HepG2 (cell line): ENCODE results near the gene SLC35G2. TPM values are rescaled to one million over a fixed set of nuclear protein-coding genes. Genes with fewer than 3 reads are reported as not detected.
A peak's percentile ranks its signal among the peaks of the same experiment; 100 is the strongest.

Source experiments
- DR1 ChIP-seq: sonication (generic); formaldehyde crosslinking; IDR thresholded peaks from 2 replicates; pipeline ENCODE4 v1.8.0; 2021; ENCODE audit warnings: mild to moderate bottlenecking, missing genetic modification reagents, inconsistent platforms
- ELF4 ChIP-seq: sonication (generic); formaldehyde crosslinking; IDR thresholded peaks from 2 replicates; pipeline ENCODE4 v1.5.0; 2020; ENCODE audit warnings: missing genetic modification reagents, mild to moderate bottlenecking, moderate library complexity, borderline replicate concordance
- ETV6 ChIP-seq: sonication (generic); formaldehyde crosslinking; conservative IDR thresholded peaks from 2 replicates; pipeline ENCODE4 v1.4.0; 2020; ENCODE audit warnings: missing genetic modification reagents
- FOXC1 ChIP-seq: sonication (generic); formaldehyde crosslinking; IDR thresholded peaks from 2 replicates; pipeline ENCODE4 v1.8.0; 2022; ENCODE audit warnings: mild to moderate bottlenecking, missing genetic modification reagents, borderline replicate concordance
- GTF2F1 ChIP-seq: fragments of 150-350 bp; IDR thresholded peaks from 2 replicates; pipeline ENCODE4 v1.6.1; 2014; ENCODE audit warnings: low read length
- HOXA3 ChIP-seq: sonication (generic); formaldehyde crosslinking; IDR thresholded peaks from 2 replicates; pipeline ENCODE4 v1.5.0; 2020; ENCODE audit warnings: missing genetic modification reagents
- HOXD1 ChIP-seq: sonication (generic); formaldehyde crosslinking; IDR thresholded peaks from 2 replicates; pipeline ENCODE4 v1.5.0; 2020; ENCODE audit warnings: missing genetic modification reagents
- IRF9 ChIP-seq: sonication (generic); formaldehyde crosslinking; IDR thresholded peaks from 2 replicates; pipeline ENCODE4 v1.8.0; 2022; ENCODE audit warnings: missing genetic modification reagents, mild to moderate bottlenecking, borderline replicate concordance
- KDM3A ChIP-seq: IDR thresholded peaks from 2 replicates; pipeline ENCODE4 v1.6.1; 2018; ENCODE audit warnings: low read depth, missing compliant biosample characterization
- MAF1 ChIP-seq: sonication (generic); formaldehyde crosslinking; IDR thresholded peaks from 2 replicates; pipeline ENCODE4 v1.5.0; 2020; ENCODE audit warnings: missing genetic modification reagents, borderline replicate concordance
- MXD3 ChIP-seq: IDR thresholded peaks from 2 replicates; pipeline ENCODE4 v1.6.1; 2016; ENCODE audit warnings: mild to moderate bottlenecking, missing biosample characterization, missing genetic modification reagents
- NCOA5 ChIP-seq: sonication (generic); formaldehyde crosslinking; IDR thresholded peaks from 2 replicates; pipeline ENCODE4 v1.4.0; 2020; ENCODE audit warnings: missing genetic modification reagents
- NFIC ChIP-seq: IDR thresholded peaks from 2 replicates; pipeline ENCODE4 v1.6.1; 2012; ENCODE audit warnings: mild to moderate bottlenecking, low read length, inconsistent platforms
- POLR2AphosphoS2 ChIP-seq: IDR thresholded peaks from 2 replicates; pipeline ENCODE4 v1.6.1; 2011; ENCODE audit warnings: low read depth, low read length, improper control_type of control experiment
- SIX1 ChIP-seq: sonication (generic); formaldehyde crosslinking; IDR thresholded peaks from 2 replicates; pipeline ENCODE4 v1.4.0; 2020; ENCODE audit warnings: missing genetic modification reagents, borderline replicate concordance
- TBX3 ChIP-seq: fragments of 450-650 bp; IDR thresholded peaks from 2 replicates; pipeline ENCODE4 v1.6.1; 2017; ENCODE audit warnings: antibody characterized with exemption, mild to moderate bottlenecking, inconsistent platforms, borderline replicate concordance
- TCF7L2 ChIP-seq: IDR thresholded peaks from 2 replicates; pipeline ENCODE4 v1.6.1; 2011; ENCODE audit warnings: mild to moderate bottlenecking, low read depth, low read length, moderate library complexity
- U2AF2 ChIP-seq: fragments of 200-400 bp; formaldehyde crosslinking; IDR thresholded peaks from 2 replicates; pipeline ENCODE4 v1.6.1; 2017; ENCODE audit warnings: low read depth, mild to moderate bottlenecking, low read length
- ZFAT ChIP-seq: sonication (generic); formaldehyde crosslinking; conservative IDR thresholded peaks from 2 replicates; pipeline ENCODE4 v1.8.1; 2023; ENCODE audit warnings: missing genetic modification reagents, inconsistent platforms
- ZFP36L2 ChIP-seq: sonication (generic); formaldehyde crosslinking; IDR thresholded peaks from 2 replicates; pipeline ENCODE4 v1.4.0; 2020; ENCODE audit warnings: missing genetic modification reagents
- ZIK1 ChIP-seq: sonication (generic); formaldehyde crosslinking; IDR thresholded peaks from 2 replicates; pipeline ENCODE4 v1.5.0; 2020; ENCODE audit warnings: mild to moderate bottlenecking, low read depth, missing genetic modification reagents, borderline replicate concordance
- ZNF276 ChIP-seq: sonication (generic); formaldehyde crosslinking; IDR thresholded peaks from 2 replicates; pipeline ENCODE4 v1.4.0; 2020; ENCODE audit warnings: mild to moderate bottlenecking, low read depth, missing genetic modification reagents
- ZNF687 ChIP-seq: sonication (generic); formaldehyde crosslinking; IDR thresholded peaks from 2 replicates; pipeline ENCODE4 v1.5.1; 2020; ENCODE audit warnings: mild to moderate bottlenecking, missing genetic modification reagents, moderate library complexity
- ZNF749 ChIP-seq: sonication (generic); formaldehyde crosslinking; IDR thresholded peaks from 2 replicates; pipeline ENCODE4 v1.8.0; 2022; ENCODE audit warnings: mild to moderate bottlenecking, missing genetic modification reagents, moderate library complexity, borderline replicate concordance
- polyA plus RNA-seq, 8 experiments: library from polyadenylated mRNA; depleted of rRNA in 3 of 8; stranded (reverse) in 7 of 8; unstranded in 1 of 8; fragments of >200 nt; fragmentation: Illumina TruSeq in 4 of 8; extraction: Trizol in 4 of 8; gene quantifications; 2 replicates each; pipeline versions ENCODE4 v1.2.1 to v1.2.3, GENCODE V29; 2011 to 2016; ENCODE audit warnings: low read depth in 4 of 8, missing spikeins in 1 of 8, mixed read lengths in 1 of 8; ENCODE audit not compliant: insufficient read depth in 1 of 8
- total RNA-seq, 5 experiments: library from RNA; depleted of rRNA; stranded (reverse); fragments of >200 nt; fragmentation: Illumina TruSeq; extraction: Trizol; gene quantifications; 2 replicates each; pipeline ENCODE4 v1.2.3, GENCODE V29; 2016; ENCODE audit warnings: low read depth in 1 of 5

SLC35G2 gene
- total and polyA plus RNA-seq, 2 of the 13 experiments (the other 11 are each of a cell fraction or from before 2014, with no cell fraction given): 7.6 to 10.3 TPM

GRCh38 chr3:136861890-136862616 lies 43.1 kb downstream of the SLC35G2 start, which contains the start of gene NCK1 (continued):
- TF ChIP-seq ZNF749 (peak; percentile 17; the same call in 1 of the 2 replicates), HOXD1 (peak; percentile 55), MAF1 (no peak; the same call in 1 of the 2 replicates), NFIC (no peak), ZFAT (CRISPR knock-in tag) (no peak), DR1 (CRISPR knock-in tag) (peak; percentile 72; the same call in 1 of the 2 replicates), HOXA3 (CRISPR knock-in tag) (peak; percentile 81), ZIK1 (CRISPR knock-in tag) (peak; percentile 94), ZFP36L2 (no peak; the same call in 1 of the 2 replicates), MXD3 (CRISPR knock-in tag) (peak; percentile 92), SIX1 (CRISPR knock-in tag) (no peak), TCF7L2 (no peak), TBX3 (no peak; the same call in 1 of the 2 replicates), NCOA5 (no peak), FOXC1 (CRISPR knock-in tag) (peak; percentile 92), GTF2F1 (no peak), ZNF687 (peak; percentile 98), KDM3A (CRISPR knock-in tag) (no peak), IRF9 (CRISPR knock-in tag) (peak; percentile 94), U2AF2 (no peak), POLR2AphosphoS2 (no peak), ZNF276 (CRISPR knock-in tag) (peak; percentile 89), ELF4 (CRISPR knock-in tag) (no peak), ETV6 (CRISPR knock-in tag) (0 out of 2 replicates have a peak, but pooled peaks have one; percentile 69)
